AG10803 (cell line): ENCODE measurements around the gene CTTN.
"Not testable (repeated sequence)": the region's sequence is repeated elsewhere in the genome, so short reads cannot be mapped to it uniquely, and the experiment has no call there.

Experiments
- DNase-seq: peaks from one replicate; pipeline ENCODE4 v3.0.0; 2010; ENCODE audit warnings: low read depth
- H3K4me3 ChIP-seq: 2 replicates; pipeline ENCODE4 v1.5.1; 2011; ENCODE audit warnings: mild to moderate bottlenecking, low read length, control low read depth
- TF ChIP-seq, protein P1 (sequence below): conservative IDR thresholded peaks from 2 replicates; pipeline ENCODE4 v1.5.1; 2011; ENCODE audit warnings: mild to moderate bottlenecking, low read length, control low read depth, inconsistent platforms

The CTTN gene

DNA sequence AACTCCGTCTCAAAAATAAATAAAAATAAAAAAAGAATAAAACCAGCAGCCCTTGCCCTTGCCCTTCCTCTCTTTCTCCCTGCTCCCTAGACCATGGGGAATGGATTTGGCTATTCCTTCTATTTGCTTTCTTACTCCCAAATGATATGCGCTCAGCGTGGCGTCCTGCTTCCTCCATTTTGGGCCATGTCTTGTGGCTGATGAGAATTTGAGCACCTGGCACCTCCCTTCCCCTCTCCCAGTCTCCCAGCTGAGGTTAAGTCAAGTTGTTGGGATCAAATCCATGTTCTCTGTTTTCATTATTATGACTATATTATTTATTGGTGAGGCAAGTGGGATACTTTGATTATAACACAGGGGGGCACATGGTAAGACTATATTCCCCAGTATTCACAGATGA is 10.8 kb upstream of the CTTN start:
- no peak for DNase-seq
- H3K4me3 ChIP-seq, result no peak overlapping the region
- TF ChIP-seq, protein P1, sequence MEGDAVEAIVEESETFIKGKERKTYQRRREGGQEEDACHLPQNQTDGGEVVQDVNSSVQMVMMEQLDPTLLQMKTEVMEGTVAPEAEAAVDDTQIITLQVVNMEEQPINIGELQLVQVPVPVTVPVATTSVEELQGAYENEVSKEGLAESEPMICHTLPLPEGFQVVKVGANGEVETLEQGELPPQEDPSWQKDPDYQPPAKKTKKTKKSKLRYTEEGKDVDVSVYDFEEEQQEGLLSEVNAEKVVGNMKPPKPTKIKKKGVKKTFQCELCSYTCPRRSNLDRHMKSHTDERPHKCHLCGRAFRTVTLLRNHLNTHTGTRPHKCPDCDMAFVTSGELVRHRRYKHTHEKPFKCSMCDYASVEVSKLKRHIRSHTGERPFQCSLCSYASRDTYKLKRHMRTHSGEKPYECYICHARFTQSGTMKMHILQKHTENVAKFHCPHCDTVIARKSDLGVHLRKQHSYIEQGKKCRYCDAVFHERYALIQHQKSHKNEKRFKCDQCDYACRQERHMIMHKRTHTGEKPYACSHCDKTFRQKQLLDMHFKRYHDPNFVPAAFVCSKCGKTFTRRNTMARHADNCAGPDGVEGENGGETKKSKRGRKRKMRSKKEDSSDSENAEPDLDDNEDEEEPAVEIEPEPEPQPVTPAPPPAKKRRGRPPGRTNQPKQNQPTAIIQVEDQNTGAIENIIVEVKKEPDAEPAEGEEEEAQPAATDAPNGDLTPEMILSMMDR, result no peak

DNA sequence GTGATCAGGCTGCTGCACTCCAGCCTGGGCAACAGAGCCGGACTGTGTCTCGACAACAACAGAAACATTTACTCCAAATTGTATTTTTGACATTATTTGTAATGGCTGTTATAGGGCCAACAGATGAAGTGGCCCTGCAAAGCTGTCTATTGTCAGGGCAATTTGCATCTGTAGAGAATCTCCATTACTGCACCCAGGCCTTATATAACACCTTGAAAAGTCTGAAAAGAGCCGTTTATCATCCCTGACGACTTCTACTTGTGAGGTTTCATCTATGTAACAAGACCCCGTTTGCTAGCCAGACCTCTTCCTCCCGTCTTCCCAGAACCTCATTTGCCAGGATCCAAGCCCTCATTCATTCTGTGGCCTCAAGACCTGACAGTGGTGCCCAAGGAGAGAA is 9.1 kb upstream of the CTTN start:
- TF ChIP-seq, protein P1, result no peak
- no peak for DNase-seq
- H3K4me3 ChIP-seq, result no peak overlapping the region

GRCh38 chr11:70390882-70391281 is 7.4 kb upstream of the CTTN start:
- not testable (repeated sequence) for DNase-seq, H3K4me3 ChIP-seq

- DNase-seq, result no peak
- H3K4me3 ChIP-seq, result no peak overlapping the region
- TF ChIP-seq, protein P1, result no peak
Measured at GRCh38 chr11:70394211-70394950, 3.9 kb upstream of the CTTN start.

DNA sequence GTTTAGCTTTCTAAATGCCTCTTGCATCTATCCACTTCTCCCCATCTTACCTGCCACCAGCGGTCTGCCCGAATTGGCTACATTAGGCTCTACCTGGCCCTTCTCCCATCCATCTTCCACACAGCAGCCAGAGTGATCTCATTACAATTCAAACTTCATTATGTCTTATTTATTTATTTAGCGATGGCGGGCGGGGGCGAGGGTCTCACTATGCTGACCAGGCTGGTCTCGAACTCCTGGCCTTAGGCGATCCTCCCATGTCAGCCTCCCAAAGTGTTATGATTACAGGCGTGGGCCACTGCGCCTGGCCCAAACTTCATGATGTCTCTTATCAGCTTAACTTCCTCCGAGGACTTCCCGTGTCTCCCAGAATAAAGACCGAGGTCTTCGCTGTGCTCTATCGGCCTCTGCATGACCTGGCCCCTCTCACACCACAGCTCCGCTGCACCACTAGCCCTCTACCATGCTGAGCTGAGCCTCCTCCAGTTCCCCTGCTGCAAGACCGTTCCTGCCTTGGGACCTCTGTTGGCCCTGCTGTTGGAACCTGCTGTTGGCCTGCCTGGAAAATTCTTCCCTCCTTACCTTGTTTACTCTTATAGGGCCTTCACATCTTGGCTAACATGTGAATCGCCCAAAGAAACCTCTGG is 870 bp upstream of the CTTN start:
- peak overlapping the region; percentile 83 for H3K4me3 ChIP-seq
- DNase-seq, result peak; percentile 12
- TF ChIP-seq, protein P1, result no peak

GRCh38 chr11:70398834-70399680 is 728 bp downstream of the CTTN start:
- peak overlapping the region; percentile 83 for H3K4me3 ChIP-seq
- no peak for DNase-seq
- TF ChIP-seq, protein P1, result no peak

DNA sequence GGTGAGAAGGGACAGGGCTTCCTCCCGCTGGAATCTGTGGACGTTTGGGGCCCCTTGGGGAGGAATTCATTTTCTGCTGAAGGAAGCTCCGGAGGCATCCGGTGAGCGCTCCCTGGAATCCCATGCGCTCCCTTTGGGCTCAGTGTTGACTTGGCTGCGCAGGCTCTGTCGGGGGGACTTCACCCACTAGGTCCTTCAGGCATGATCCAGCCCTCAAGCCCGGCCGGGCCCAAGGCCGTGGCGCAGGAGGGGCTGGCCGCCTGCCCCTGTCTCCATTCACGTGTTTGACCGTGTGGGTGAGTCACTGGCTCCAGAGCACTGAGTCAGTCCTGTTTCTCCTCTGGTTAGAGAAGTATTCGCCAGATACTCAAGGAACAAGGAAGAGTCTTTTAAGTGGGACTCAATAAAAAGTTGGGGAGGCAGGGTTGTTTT is 1.4 kb downstream of the CTTN start:
- TF ChIP-seq, protein P1, result no peak
- H3K4me3 ChIP-seq, result peak overlapping the region; percentile 83
- DNase-seq, result peak; percentile 95
